HepG2 (cell line): ENCODE data around the gene GLI3. TPM values are rescaled to one million over a fixed set of nuclear protein-coding genes. Genes with fewer than 3 reads are reported as not detected.

ENCODE experiments used
- ATAC-seq: fragments of 200-7000 bp; cut with Tn5 transposase; 3 replicates; pipeline ENCODE4 v1.9.1; 2020; ENCODE audit warnings: mild to moderate bottlenecking, moderate library complexity
- BruUV-seq: library from RNA; stranded (reverse); fragments of 400-500 nt; replicated peaks from 2 replicates; lab custom pipeline; 2021; lab: Mats Ljungman, UMichigan
- CTCF ChIA-PET: fragments of 300-600 bp; formaldehyde crosslinking; extraction: SDS; loops from one replicate; lab custom pipeline; 2021; ENCODE audit warnings: low total read pairs, inconsistent platforms, low intra/inter-chr PET ratio; lab: Yijun Ruan, JAX
- POLR2A ChIA-PET: fragments of 350-600 bp; sonication (Branson Sonifier 250); formaldehyde crosslinking; loops from one replicate; lab custom pipeline; 2020; ENCODE audit warnings: antibody characterized with exemption, inconsistent platforms; lab: Yijun Ruan, JAX
- DNase-seq: peaks from one replicate; pipeline ENCODE4 v3.0.0-alpha.2; 2015; ENCODE audit warnings: low spot score
- FAIRE-seq: peaks from 3 replicates; lab custom pipeline; 2011; peaks lifted over from hg19 to GRCh38; lab: Jason Lieb, UNC
- H2AFZ ChIP-seq: one replicate; pipeline ENCODE4 v1.6.1; 2011; ENCODE audit warnings: low read length, inconsistent platforms
- H3K27ac ChIP-seq: fragments of 300-600 bp; 3 replicates; pipeline ENCODE4 v1.8.0; 2011; ENCODE audit warnings: mixed run types, mild to moderate bottlenecking, mixed read lengths, low read length, inconsistent platforms; ENCODE audit not compliant: insufficient read depth; ENCODE audit errors: extremely low read length
- H3K27me3 ChIP-seq, 2 experiments: fragments of 200-600 bp in 1 of 2; 2 replicates in 1 of 2; 3 replicates in 1 of 2; pipeline versions ENCODE4 v1.6.0 to v1.8.0; 2011; ENCODE audit warnings: low read length in 2 of 2, mild to moderate bottlenecking in 2 of 2, moderate library complexity in 2 of 2, inconsistent platforms in 1 of 2; ENCODE audit not compliant: insufficient read depth in 2 of 2, control insufficient read depth in 1 of 2
- H3K36me3 ChIP-seq, 2 experiments: fragments of 200-600 bp in 1 of 2; replicated peaks in 1 of 2; 2 replicates in 1 of 2; 3 replicates in 1 of 2; pipeline versions ENCODE4 v1.5.1 to v1.8.0; 2011; ENCODE audit warnings: low read length in 2 of 2, inconsistent platforms in 1 of 2; ENCODE audit not compliant: insufficient read depth in 2 of 2, control insufficient read depth in 1 of 2
- H3K4me1 ChIP-seq: 2 replicates; pipeline ENCODE4 v1.5.1; 2012; ENCODE audit warnings: low read length, inconsistent platforms; ENCODE audit not compliant: insufficient read depth
- H3K4me2 ChIP-seq: 2 replicates; pipeline ENCODE4 v1.6.0; 2011; ENCODE audit warnings: low read depth, low read length, inconsistent platforms
- H3K4me3 ChIP-seq, 3 experiments: fragments of 200-600 bp in 1 of 3; sonication (generic), shearing (Covaris generic) in 1 of 3; replicated peaks in 1 of 3; 2 replicates each; pipeline ENCODE4 v1.5.1; 2011 to 2016; ENCODE audit warnings: low read length in 3 of 3, inconsistent platforms in 2 of 3, low read depth in 2 of 3, mild to moderate bottlenecking in 2 of 3, control low read depth in 1 of 3, mixed read lengths in 1 of 3; ENCODE audit not compliant: insufficient read depth in 1 of 3
- H3K79me2 ChIP-seq: one replicate; pipeline ENCODE4 v1.6.1; 2011; ENCODE audit warnings: low read length, inconsistent platforms; ENCODE audit not compliant: insufficient read depth
- H3K9ac ChIP-seq: 2 replicates; pipeline ENCODE4 v1.6.0; 2011; ENCODE audit warnings: mild to moderate bottlenecking, low read depth, low read length, inconsistent platforms; ENCODE audit not compliant: insufficient read depth
- H3K9me3 ChIP-seq: 2 replicates; pipeline ENCODE4 v1.5.1; 2012; ENCODE audit warnings: mild to moderate bottlenecking, low read length
- H4K20me1 ChIP-seq: 2 replicates; pipeline ENCODE4 v1.6.0; 2011; ENCODE audit warnings: inconsistent platforms, mild to moderate bottlenecking, low read length, moderate library complexity; ENCODE audit not compliant: insufficient read depth
- CCAR2 ChIP-seq: fragments of 200-400 bp; formaldehyde crosslinking; optimal IDR thresholded peaks from 2 replicates; pipeline ENCODE3; 2018; ENCODE audit warnings: low read depth, mild to moderate bottlenecking, low read length, moderate library complexity
- KAT2B ChIP-seq: fragments of 150-350 bp; IDR thresholded peaks from 2 replicates; pipeline ENCODE4 v1.6.1; 2014; ENCODE audit warnings: low read depth, low read length, borderline replicate concordance
- KLF9 ChIP-seq: IDR thresholded peaks from 2 replicates; pipeline ENCODE4 v1.6.1; 2016; ENCODE audit warnings: low read depth
- ZNF773 ChIP-seq: sonication (generic); formaldehyde crosslinking; IDR thresholded peaks from 2 replicates; pipeline ENCODE4 v1.4.0; 2020; ENCODE audit warnings: missing genetic modification reagents, borderline replicate concordance
- WGBS: methylation state at CpG from one replicate; pipeline ENCODE4 v1.1.6; 2017; ENCODE audit warnings: low lambda C conversion rate; 5-methylcytosine and 5-hydroxymethylcytosine counted together
- in situ Hi-C: cut with HindIII; loops from 2 replicates; pipeline ENCODE4 v1.10.0; 2017; ENCODE audit warnings: low pct_unique_long_range_greater_than_20kb; ENCODE audit not compliant: extremely low pct_ligation_motif_present
- intact Hi-C: fragments of 100-400 bp; cut with micrococcal nuclease; formaldehyde crosslinking; loops from one replicate; pipeline ENCODE4 v1.10.0; 2022; ENCODE audit not compliant: unreplicated experiment
- polyA plus RNA-seq, 8 experiments: library from polyadenylated mRNA; depleted of rRNA in 3 of 8; stranded (reverse) in 7 of 8; unstranded in 1 of 8; fragments of >200 nt; fragmentation: Illumina TruSeq in 4 of 8; extraction: Trizol in 4 of 8; gene quantifications; 2 replicates each; pipeline versions ENCODE4 v1.2.1 to v1.2.3, GENCODE V29; 2011 to 2016; ENCODE audit warnings: low read depth in 4 of 8, missing spikeins in 1 of 8, mixed read lengths in 1 of 8; ENCODE audit not compliant: insufficient read depth in 1 of 8
- total RNA-seq, 5 experiments: library from RNA; depleted of rRNA; stranded (reverse); fragments of >200 nt; fragmentation: Illumina TruSeq; extraction: Trizol; gene quantifications; 2 replicates each; pipeline ENCODE4 v1.2.3, GENCODE V29; 2016; ENCODE audit warnings: low read depth in 1 of 5
- TF ChIP-seq, protein P1 (sequence below): sonication (generic); formaldehyde crosslinking; IDR thresholded peaks from 2 replicates; pipeline ENCODE4 v1.9.0; 2021; ENCODE audit warnings: missing genetic modification reagents, mild to moderate bottlenecking, borderline replicate concordance
- TF ChIP-seq, protein P2 (sequence below): sonication (generic); formaldehyde crosslinking; IDR thresholded peaks from 2 replicates; pipeline ENCODE4 v1.4.0; 2020; ENCODE audit warnings: missing genetic modification reagents, borderline replicate concordance

GLI3 gene
- total and polyA plus RNA-seq, 2 of the 13 experiments (the other 11 are each of a cell fraction or from before 2014, with no cell fraction given), result not detected

DNA sequence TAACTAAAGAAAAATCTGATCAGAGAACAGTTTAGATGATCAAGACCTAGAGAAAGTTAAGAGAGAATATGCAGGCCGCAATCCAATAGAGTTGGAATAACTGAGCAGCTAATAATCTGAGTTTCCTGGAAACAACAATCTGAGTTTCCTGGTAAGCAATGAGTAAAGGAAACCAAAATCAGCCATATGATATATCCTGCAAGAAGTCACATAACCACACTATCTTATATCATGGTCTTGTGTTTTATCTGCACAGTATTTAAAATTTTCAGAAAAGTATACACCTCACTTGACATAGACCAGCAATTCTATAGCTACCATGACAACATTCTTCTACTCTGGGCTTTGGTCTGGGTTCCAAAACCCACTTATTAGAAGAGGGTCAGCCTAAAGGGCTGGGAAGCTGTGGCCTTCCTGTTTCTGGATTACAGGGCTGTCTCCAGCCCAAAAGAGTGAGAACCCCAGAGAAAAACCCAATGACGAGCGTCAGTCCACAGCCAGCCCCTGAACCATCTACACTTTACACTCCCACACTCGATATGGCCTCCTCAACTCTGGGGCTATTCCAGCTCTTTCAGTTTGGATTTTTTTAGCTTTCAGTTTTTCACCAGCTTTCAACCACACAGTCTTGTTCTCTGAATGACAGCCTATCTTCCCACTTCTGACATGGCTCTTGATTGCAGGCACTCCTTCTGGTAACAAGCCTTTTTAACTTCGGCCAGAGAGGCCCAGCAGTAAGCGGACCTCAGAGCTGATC is 110.4 kb downstream of the GLI3 start:
- Histone ChIP-seq H3K4me2 (no peak overlapping the region), H3K4me1 (no peaks in the 10 kb centered on the region), H3K36me3 (no peaks in the 10 kb centered on the region), H3K9me3 (no peaks in the 10 kb centered on the region), H3K27me3 (peaks cover 0 to 21% of the 10 kb centered on the region in 2 experiments; a peak in 3 of 5 replicates), H3K27ac (no peak overlapping the region), H2AFZ (no peak overlapping the region), H4K20me1 (no peaks in the 10 kb centered on the region), H3K79me2 (no peaks in the 10 kb centered on the region), H3K4me3 (no peak overlapping the region), H3K9ac (no peak overlapping the region)
- intact Hi-C loops (no loop called here), in situ Hi-C loops (no loop called here)
- TF ChIP-seq KLF9 (CRISPR knock-in tag), result no peak
- no peak for TF ChIP-seq ZNF773 (CRISPR knock-in tag)
- TF ChIP-seq KAT2B, result no peak
- TF ChIP-seq, protein P1, sequence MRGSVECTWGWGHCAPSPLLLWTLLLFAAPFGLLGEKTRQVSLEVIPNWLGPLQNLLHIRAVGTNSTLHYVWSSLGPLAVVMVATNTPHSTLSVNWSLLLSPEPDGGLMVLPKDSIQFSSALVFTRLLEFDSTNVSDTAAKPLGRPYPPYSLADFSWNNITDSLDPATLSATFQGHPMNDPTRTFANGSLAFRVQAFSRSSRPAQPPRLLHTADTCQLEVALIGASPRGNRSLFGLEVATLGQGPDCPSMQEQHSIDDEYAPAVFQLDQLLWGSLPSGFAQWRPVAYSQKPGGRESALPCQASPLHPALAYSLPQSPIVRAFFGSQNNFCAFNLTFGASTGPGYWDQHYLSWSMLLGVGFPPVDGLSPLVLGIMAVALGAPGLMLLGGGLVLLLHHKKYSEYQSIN (CRISPR knock-in tag), result no peak
- TF ChIP-seq CCAR2, result no peak
- TF ChIP-seq, protein P2, sequence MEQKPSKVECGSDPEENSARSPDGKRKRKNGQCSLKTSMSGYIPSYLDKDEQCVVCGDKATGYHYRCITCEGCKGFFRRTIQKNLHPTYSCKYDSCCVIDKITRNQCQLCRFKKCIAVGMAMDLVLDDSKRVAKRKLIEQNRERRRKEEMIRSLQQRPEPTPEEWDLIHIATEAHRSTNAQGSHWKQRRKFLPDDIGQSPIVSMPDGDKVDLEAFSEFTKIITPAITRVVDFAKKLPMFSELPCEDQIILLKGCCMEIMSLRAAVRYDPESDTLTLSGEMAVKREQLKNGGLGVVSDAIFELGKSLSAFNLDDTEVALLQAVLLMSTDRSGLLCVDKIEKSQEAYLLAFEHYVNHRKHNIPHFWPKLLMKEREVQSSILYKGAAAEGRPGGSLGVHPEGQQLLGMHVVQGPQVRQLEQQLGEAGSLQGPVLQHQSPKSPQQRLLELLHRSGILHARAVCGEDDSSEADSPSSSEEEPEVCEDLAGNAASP, result no peak
- POLR2A ChIA-PET, result no interaction called here
- no peak for ATAC-seq
- CTCF ChIA-PET, result no interaction called here
- DNase-seq, result no peak
- no peak for FAIRE-seq
- BruUV-seq, result no TSS peak
- 4% methylated on average over 6 of the region's 6 CpGs for WGBS
